Uterus (tissue), 4 donors: ENCODE measurements around the gene PKD2. TPM values are rescaled to one million over a fixed set of nuclear protein-coding genes. Genes with fewer than 3 reads are reported as not detected.

Experiments
- DNase-seq, 2 donors: peaks; one replicate each; pipeline ENCODE4 v3.0.0-alpha.2; 2019 to 2020
- H3K27ac ChIP-seq, 2 donors: fragments of 200-600 bp; sonication (generic); 1 replicate in 1 of 2; 2 replicates in 1 of 2; pipeline ENCODE4 v1.5.1; 2016 to 2018
- H3K27me3 ChIP-seq, 2 donors: fragments of 200-600 bp; sonication (generic); one replicate each; pipeline ENCODE4 v1.5.1; 2018 to 2019; ENCODE audit warnings: control low read depth in 1 of 2
- H3K36me3 ChIP-seq, 2 donors: fragments of 200-600 bp; sonication (generic); one replicate each; pipeline ENCODE4 v1.5.1; 2019; ENCODE audit warnings: control low read depth in 1 of 2
- H3K4me1 ChIP-seq, 2 donors: fragments of 200-600 bp; sonication (generic); one replicate each; pipeline ENCODE4 v1.5.1; 2018 to 2019; ENCODE audit warnings: control low read depth in 1 of 2
- H3K4me3 ChIP-seq, 2 donors: fragments of 200-600 bp; sonication (generic); 1 replicate in 1 of 2; 2 replicates in 1 of 2; pipeline ENCODE4 v1.5.1; 2018 to 2019; ENCODE audit warnings: mild to moderate bottlenecking in 1 of 2
- H3K9me3 ChIP-seq, 2 donors: fragments of 200-600 bp; sonication (generic); one replicate each; pipeline ENCODE4 v1.5.1; 2019; ENCODE audit warnings: control low read depth in 1 of 2
- POLR2A ChIP-seq, 2 donors: fragments of 450-650 bp; IDR thresholded peaks; one replicate each; pipeline ENCODE4 v1.6.1; 2016; ENCODE audit warnings: antibody characterized with exemption in 2 of 2, mild to moderate bottlenecking in 1 of 2, moderate library complexity in 1 of 2
- intact Hi-C: fragments of 100-400 bp; cut with DNase I; formaldehyde crosslinking; loops from one replicate; pipeline ENCODE4 v1.15.1; 2023; ENCODE audit warnings: low total_unique reads
- total RNA-seq, 4 donors: library from RNA; depleted of rRNA in 3 of 4; stranded (reverse); fragments of >200 nt in 3 of 4; gene quantifications; one replicate each; pipeline versions ENCODE4 v1.1.0 to v1.2.4, GENCODE V29; 2014 to 2023
- TF ChIP-seq, protein P1 (sequence below), 4 experiments: fragments of 200-600 bp in 2 of 4; fragments of 450-650 bp in 2 of 4; sonication (generic) in 2 of 4; IDR thresholded peaks; one replicate each; pipeline ENCODE4 v1.5.1; 2016 to 2019; ENCODE audit warnings: antibody characterized with exemption in 4 of 4, mild to moderate bottlenecking in 2 of 4, moderate library complexity in 1 of 4
- donor health status: DM: yes; HTN: yes; CAD: no.

Gene PKD2
- total RNA-seq, 4 donors from 2014 or later: 129 to 190 (median 134) TPM

DNA sequence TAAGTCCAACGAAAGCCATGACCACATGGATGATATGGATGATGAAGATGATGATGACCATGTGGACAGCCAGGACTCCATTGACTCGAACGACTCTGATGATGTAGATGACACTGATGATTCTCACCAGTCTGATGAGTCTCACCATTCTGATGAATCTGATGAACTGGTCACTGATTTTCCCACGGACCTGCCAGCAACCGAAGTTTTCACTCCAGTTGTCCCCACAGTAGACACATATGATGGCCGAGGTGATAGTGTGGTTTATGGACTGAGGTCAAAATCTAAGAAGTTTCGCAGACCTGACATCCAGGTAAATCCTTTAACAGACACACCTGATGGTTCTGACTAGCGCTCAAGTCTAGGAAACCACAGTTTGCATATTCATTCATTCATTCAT lies 25.9 kb upstream of the PKD2 start:
- TF ChIP-seq, protein P1, sequence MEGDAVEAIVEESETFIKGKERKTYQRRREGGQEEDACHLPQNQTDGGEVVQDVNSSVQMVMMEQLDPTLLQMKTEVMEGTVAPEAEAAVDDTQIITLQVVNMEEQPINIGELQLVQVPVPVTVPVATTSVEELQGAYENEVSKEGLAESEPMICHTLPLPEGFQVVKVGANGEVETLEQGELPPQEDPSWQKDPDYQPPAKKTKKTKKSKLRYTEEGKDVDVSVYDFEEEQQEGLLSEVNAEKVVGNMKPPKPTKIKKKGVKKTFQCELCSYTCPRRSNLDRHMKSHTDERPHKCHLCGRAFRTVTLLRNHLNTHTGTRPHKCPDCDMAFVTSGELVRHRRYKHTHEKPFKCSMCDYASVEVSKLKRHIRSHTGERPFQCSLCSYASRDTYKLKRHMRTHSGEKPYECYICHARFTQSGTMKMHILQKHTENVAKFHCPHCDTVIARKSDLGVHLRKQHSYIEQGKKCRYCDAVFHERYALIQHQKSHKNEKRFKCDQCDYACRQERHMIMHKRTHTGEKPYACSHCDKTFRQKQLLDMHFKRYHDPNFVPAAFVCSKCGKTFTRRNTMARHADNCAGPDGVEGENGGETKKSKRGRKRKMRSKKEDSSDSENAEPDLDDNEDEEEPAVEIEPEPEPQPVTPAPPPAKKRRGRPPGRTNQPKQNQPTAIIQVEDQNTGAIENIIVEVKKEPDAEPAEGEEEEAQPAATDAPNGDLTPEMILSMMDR (IDR thresholded peaks at IDR 0.05): no peak
- TF ChIP-seq POLR2A (IDR thresholded peaks at IDR 0.05): no peak
- Histone ChIP-seq H3K4me1 (no peaks in the 10 kb centered on the region), H3K4me3 (no peak overlapping the region), H3K27ac (no peak overlapping the region), H3K27me3 (no peaks in the 10 kb centered on the region), H3K9me3 (no peaks in the 10 kb centered on the region), H3K36me3 (no peaks in the 10 kb centered on the region)
- intact Hi-C loops: no loop called here
- DNase-seq: no peak

DNA sequence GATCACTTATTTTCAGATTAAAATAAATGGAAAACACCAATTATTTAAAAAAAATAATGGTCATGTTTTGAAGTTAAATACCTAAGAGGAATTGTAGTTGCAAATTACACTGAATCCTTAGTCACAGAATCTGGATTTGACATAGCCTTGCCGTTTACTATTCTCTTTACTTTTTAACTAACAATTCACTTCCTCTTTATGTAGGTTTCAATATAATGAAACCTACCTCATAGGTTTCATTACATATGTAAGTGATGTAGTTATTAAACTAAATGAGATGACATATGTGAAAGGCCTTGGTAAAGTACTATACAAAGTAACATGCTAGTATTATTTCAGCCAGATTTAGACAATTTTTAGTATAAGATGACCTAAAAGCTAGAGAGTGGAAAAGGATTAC lies 25.4 kb upstream of the PKD2 start:
- intact Hi-C loops: no loop called here
- Histone ChIP-seq H3K9me3 (no peaks in the 10 kb centered on the region), H3K4me1 (no peaks in the 10 kb centered on the region), H3K36me3 (no peaks in the 10 kb centered on the region), H3K27me3 (no peaks in the 10 kb centered on the region), H3K4me3 (no peak overlapping the region), H3K27ac (no peak overlapping the region)
- TF ChIP-seq, protein P1 (IDR thresholded peaks at IDR 0.05): no peak
- no peak for TF ChIP-seq POLR2A (IDR thresholded peaks at IDR 0.05)
- DNase-seq: no peak

DNA sequence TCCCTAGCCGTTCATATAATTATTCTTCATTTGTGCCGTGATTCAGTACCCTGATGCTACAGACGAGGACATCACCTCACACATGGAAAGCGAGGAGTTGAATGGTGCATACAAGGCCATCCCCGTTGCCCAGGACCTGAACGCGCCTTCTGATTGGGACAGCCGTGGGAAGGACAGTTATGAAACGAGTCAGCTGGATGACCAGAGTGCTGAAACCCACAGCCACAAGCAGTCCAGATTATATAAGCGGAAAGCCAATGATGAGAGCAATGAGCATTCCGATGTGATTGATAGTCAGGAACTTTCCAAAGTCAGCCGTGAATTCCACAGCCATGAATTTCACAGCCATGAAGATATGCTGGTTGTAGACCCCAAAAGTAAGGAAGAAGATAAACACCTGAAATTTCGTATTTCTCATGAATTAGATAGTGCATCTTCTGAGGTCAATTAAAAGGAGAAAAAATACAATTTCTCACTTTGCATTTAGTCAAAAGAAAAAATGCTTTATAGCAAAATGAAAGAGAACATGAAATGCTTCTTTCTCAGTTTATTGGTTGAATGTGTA lies 24.9 kb upstream of the PKD2 start:
- Histone ChIP-seq H3K36me3 (no peaks in the 10 kb centered on the region), H3K27me3 (no peaks in the 10 kb centered on the region), H3K4me1 (no peaks in the 10 kb centered on the region), H3K4me3 (no peak overlapping the region), H3K27ac (no peak overlapping the region), H3K9me3 (no peaks in the 10 kb centered on the region)
- no peak for DNase-seq
- intact Hi-C loops: no loop called here
- TF ChIP-seq, protein P1 (IDR thresholded peaks at IDR 0.05): no peak
- no peak for TF ChIP-seq POLR2A (IDR thresholded peaks at IDR 0.05)

DNA sequence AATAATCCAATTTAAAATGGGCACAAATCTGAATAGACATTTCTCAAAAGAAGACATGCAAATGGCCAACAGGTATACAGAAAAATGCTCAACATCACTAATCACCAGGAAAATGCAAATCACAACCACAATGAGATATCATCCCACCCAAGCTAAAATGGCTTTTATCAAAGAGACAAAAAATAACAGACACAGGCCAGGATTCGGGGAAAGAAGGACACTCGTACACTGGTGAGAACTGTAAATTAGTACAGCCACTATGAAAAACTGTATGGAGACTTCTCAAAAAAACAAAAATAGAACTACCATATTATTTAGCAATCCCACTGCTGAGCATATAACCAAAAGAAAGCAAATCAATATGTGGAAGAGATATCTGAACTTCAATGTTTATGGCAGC lies 23.4 kb upstream of the PKD2 start:
- TF ChIP-seq, protein P1 (IDR thresholded peaks at IDR 0.05): no peak
- no peak for TF ChIP-seq POLR2A (IDR thresholded peaks at IDR 0.05)
- intact Hi-C loops: no loop called here

DNA sequence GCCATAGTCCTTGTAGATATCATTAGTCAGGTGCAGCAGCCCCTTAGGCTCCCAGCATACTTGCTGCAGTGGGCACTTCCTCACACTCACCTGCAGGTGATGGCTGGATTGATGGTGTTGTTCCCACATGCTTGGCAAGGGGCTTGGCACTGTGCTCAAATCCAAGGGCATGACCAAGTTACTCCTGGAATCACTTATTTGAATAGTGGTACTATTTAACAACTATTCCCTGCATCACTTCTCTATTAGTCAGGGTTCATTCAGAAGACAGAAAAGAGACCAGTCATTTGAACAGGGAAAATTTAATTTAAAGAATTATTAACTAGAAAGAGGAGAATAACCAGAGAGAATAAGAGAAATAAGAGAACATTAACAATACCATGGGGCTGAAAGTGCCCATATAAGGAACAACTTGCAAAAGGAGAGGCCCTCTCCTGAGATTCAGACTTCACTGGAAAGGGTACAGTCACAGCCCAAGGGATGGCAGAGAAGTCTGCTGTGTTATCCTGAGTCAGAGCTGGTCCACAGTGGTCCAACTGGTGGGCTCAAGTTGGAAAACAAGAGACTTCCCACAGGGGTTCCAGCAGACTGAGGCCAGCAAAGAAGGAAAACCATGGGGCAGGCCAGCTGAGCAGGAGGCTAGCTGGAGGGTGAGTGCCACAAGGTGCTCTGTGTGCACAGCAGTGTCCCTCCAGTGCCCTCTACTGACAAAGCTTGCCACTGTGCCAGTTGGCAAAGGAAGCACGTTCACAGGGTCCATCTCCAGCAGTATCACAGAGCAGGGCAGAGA lies 22.1 kb upstream of the PKD2 start:
- H3K27ac ChIP-seq: no peak overlapping the region
- H3K36me3 ChIP-seq: no peaks in the 10 kb centered on the region
- intact Hi-C loops: no loop called here
- peak in 1 of 2 donors; percentile 40 for DNase-seq
- no peaks in the 10 kb centered on the region for H3K27me3 ChIP-seq
- no peak for TF ChIP-seq POLR2A (IDR thresholded peaks at IDR 0.05)
- TF ChIP-seq, protein P1 (IDR thresholded peaks at IDR 0.05): peak; percentile 25 to 43 (median 42)
- no peaks in the 10 kb centered on the region for H3K4me1 ChIP-seq
- no peak overlapping the region for H3K4me3 ChIP-seq
- H3K9me3 ChIP-seq: no peaks in the 10 kb centered on the region

More for the DNA sequence above, 23.4 kb upstream of the PKD2 start:
- no peak for DNase-seq
- no peaks in the 10 kb centered on the region for H3K27me3 ChIP-seq
- no peak overlapping the region for H3K4me3 ChIP-seq
- H3K27ac ChIP-seq: no peak overlapping the region
- no peaks in the 10 kb centered on the region for H3K36me3 ChIP-seq
- H3K4me1 ChIP-seq: no peaks in the 10 kb centered on the region
- no peaks in the 10 kb centered on the region for H3K9me3 ChIP-seq
